RKO (cell line): ENCODE data around the gene BTN2A1.

Experiments used
- DNase-seq: peaks from one replicate; pipeline ENCODE4 v3.0.0-alpha.2; 2016; ENCODE audit warnings: low spot score

BTN2A1 gene

GRCh38 chr6:26468829-26469228, 11.1 kb downstream of the BTN2A1 start:
- no peak for DNase-seq

- DNase-seq, result no peak
Observed at GRCh38 chr6:26470643-26471042, 12.9 kb downstream of the BTN2A1 start.

GRCh38 chr6:26471970-26472369, 14.2 kb downstream of the BTN2A1 start:
- no peak for DNase-seq

- no peak for DNase-seq
Observed at GRCh38 chr6:26472549-26473290, 15.0 kb downstream of the BTN2A1 start.

GRCh38 chr6:26473429-26473757, 15.6 kb downstream of the BTN2A1 start:
- no peak for DNase-seq

- DNase-seq, result peak; percentile 98
Observed at GRCh38 chr6:26473758-26474438, 16.1 kb downstream of the BTN2A1 start.

- peak; percentile 14 for DNase-seq
Observed at GRCh38 chr6:26474439-26474881, 16.7 kb downstream of the BTN2A1 start.

GRCh38 chr6:26475823-26476729, 18.3 kb downstream of the BTN2A1 start:
- no peak for DNase-seq

GRCh38 chr6:26476896-26477295, 19.1 kb downstream of the BTN2A1 start:
- DNase-seq, result no peak

GRCh38 chr6:26477426-26477825, 19.7 kb downstream of the BTN2A1 start:
- DNase-seq, result no peak

GRCh38 chr6:26478100-26478984, 20.6 kb downstream of the BTN2A1 start:
- no peak for DNase-seq

- no peak for DNase-seq
Observed at GRCh38 chr6:26478985-26479278, 21.2 kb downstream of the BTN2A1 start.

GRCh38 chr6:26482338-26482737, 24.6 kb downstream of the BTN2A1 start:
- DNase-seq, result no peak

- no peak for DNase-seq
Observed at GRCh38 chr6:26483727-26484126, 26.0 kb downstream of the BTN2A1 start.

- DNase-seq, result no peak
Observed at GRCh38 chr6:26484161-26484560, 26.4 kb downstream of the BTN2A1 start.

GRCh38 chr6:26485112-26485780, 27.5 kb downstream of the BTN2A1 start:
- no peak for DNase-seq

- DNase-seq, result no peak
Observed at GRCh38 chr6:26486358-26486757, 28.6 kb downstream of the BTN2A1 start.

GRCh38 chr6:26487466-26487865, 29.7 kb downstream of the BTN2A1 start:
- no peak for DNase-seq

GRCh38 chr6:26489996-26490964, 32.5 kb downstream of the BTN2A1 start:
- DNase-seq, result no peak

- DNase-seq, result no peak
Observed at GRCh38 chr6:26491604-26492003, 33.8 kb downstream of the BTN2A1 start.
